ENCODE results near the gene SLC28A2. TPM values are rescaled to one million over a fixed set of nuclear protein-coding genes. Genes with fewer than 3 reads are reported as not detected.
"Not testable (repeated sequence)": the region's sequence is repeated elsewhere in the genome, so short reads cannot be mapped to it uniquely, and the experiment has no call there.

SLC28A2 gene
- total RNA-seq, 2 donors from 2014 or later, result not detected

DNA sequence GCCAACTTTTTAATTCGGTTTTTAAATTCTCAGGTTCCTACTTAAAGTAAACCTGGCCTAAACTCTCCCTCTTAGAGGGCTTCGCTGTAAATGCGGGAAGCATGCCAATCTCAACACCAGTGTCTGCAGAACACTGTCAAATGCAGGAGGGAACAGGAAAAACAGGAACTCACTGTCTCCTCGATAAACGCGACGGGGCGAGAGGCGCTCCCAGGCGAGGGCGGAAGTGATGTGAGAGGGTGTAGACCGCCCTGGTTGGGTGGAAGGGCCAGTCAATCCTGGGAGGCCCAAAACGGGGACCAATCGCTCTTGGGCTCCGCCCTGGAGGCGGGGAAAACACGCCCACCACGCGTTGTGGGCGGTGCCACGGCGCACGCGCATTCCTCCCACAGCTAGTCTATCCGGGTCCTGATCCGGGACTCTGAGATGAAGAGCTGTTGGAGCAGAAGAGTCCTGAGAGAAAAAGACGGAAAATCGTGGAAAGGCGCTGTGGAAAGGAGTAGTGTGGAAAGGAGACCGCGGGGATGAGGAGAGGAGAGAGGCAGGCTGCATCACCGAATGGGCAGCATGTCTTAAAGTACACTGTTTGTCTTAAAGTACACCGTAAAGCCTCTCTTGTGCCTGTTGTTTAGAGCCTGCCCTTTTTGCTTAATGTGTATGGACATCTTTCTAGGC lies 27.1 kb downstream of the SLC28A2 start:
- peaks cover 0 to 5% of the 10 kb centered on the region in 2 donors for H3K27me3 Mint-ChIP-seq
- ATAC-seq, result peak; percentile 100
- H3K9me3 Mint-ChIP-seq, result no peaks in the 10 kb centered on the region
- DNase-seq (ENCODE audit: low spot score), result peak; percentile 96
- H3K4me3 Mint-ChIP-seq, result peak overlapping the region; percentile 94
- no peaks in the 10 kb centered on the region for H3K36me3 Mint-ChIP-seq
- peaks cover 11 to 16% of the 10 kb centered on the region in 2 donors for H3K4me1 Mint-ChIP-seq (ENCODE audit: low read depth in 2 of 2)
- peak overlapping the region; percentile 78 to 89 for H3K27ac Mint-ChIP-seq

GRCh38 chr15:45285413-45285812 lies 33.4 kb downstream of the SLC28A2 start:
- Mint-ChIP-seq H3K27ac (no peak overlapping the region), H3K4me1 (ENCODE audit: low read depth in 2 of 2) (no peaks in the 10 kb centered on the region), H3K36me3 (no peaks in the 10 kb centered on the region), H3K9me3 (no peaks in the 10 kb centered on the region), H3K4me3 (no peak overlapping the region), H3K27me3 (peaks cover 11 to 14% of the 10 kb centered on the region in 2 donors)
- ATAC-seq (no peak), DNase-seq (ENCODE audit: low spot score) (no peak)

DNA sequence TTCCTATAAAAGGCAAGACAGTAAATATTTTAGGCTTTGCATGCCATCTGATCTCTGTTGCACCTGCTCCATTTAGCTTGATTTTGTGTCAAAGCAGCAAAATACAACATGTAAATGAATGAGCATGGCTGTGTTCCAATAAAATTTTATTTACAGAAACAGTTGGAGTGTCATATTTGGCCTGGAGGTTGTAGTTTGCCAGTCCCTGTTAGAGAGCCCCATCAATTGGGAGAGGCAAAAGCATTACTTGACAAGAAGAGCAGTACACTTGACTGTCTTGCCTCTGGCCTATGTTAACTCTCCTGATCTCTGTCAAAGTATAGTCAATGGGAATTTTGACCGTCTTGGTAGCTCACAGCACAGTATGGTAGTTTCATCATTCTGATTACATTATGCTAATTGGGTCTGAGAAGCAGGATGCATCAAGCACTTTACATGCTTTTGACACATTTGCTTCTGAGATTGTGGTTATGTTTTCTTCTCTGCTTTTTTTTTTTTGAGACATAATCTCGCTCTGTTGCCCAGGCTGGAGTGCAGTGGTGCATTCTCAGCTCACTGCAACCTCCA lies 35.4 kb downstream of the SLC28A2 start:
- no peak overlapping the region for H3K4me3 Mint-ChIP-seq
- H3K27me3 Mint-ChIP-seq, result peaks cover 10 to 14% of the 10 kb centered on the region in 2 donors
- no peaks in the 10 kb centered on the region for H3K36me3 Mint-ChIP-seq
- H3K4me1 Mint-ChIP-seq (ENCODE audit: low read depth in 2 of 2), result no peaks in the 10 kb centered on the region
- H3K27ac Mint-ChIP-seq, result no peak overlapping the region
- H3K9me3 Mint-ChIP-seq, result no peaks in the 10 kb centered on the region
- ATAC-seq (no peak), DNase-seq (ENCODE audit: low spot score) (no peak)

DNA sequence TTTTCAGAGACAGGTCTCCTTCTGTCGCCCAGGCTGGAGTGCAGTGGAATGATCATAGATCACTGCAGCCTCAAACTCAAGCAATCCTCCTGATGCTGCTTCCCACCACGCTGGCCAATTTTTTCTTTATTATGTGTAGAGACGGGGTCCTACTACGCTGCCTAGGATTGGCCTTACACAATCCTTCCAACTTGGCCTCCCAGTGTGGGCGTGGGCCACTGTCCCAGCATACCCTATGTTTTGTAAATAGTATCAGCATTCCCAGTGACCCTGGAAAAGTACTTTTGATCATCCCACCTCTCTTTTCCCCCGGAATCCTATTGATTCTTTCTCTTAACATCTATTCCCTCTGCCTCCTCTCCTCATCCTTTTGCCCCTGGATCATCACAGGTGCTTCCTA lies 36.9 kb downstream of the SLC28A2 start:
- no peak overlapping the region for H3K27ac Mint-ChIP-seq
- H3K4me3 Mint-ChIP-seq, result no peak overlapping the region
- H3K9me3 Mint-ChIP-seq, result no peaks in the 10 kb centered on the region
- no peak for ATAC-seq
- no peaks in the 10 kb centered on the region for H3K4me1 Mint-ChIP-seq (ENCODE audit: low read depth in 2 of 2)
- H3K27me3 Mint-ChIP-seq, result peaks cover 7 to 14% of the 10 kb centered on the region in 2 donors
- H3K36me3 Mint-ChIP-seq, result no peaks in the 10 kb centered on the region
- DNase-seq (ENCODE audit: low spot score), result no peak

DNA sequence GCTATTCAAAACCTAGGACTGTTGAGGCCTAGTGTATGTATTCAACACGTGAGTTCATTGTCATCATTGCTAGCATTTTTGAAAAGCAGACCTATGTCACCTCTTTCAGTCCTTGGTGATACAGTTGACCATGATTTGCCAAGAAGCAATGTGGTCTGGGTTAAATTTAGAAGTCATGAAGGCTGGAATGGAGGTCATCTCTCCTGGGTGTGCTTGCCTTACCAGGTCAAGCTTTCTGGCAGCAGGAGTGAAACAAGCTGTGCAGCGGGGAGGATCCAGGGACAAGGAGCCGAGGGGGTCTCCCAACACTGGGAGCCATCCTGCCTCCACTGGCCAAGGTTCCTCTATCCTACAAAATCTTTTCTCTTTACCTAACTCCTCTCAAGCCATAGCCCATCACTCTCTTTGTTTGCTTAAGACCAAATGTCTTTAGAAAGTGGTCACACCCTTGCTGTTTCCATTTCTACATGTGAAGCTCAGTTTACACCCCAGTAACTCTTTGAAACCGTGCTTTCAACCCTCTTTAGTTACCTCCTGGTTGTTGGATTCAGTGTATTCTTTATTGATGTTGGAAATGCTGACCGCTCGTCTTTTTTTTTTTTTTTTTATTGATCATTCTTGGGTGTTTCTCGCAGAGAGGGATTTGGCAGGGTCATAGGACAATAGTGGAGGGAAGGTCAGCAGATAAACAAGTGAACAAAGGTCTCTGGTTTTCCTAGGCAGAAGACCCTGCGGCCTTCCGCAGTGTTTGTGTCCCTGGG lies 40.0 kb downstream of the SLC28A2 start:
- Mint-ChIP-seq H3K4me3 (no peak overlapping the region), H3K36me3 (peaks cover 5% of the 10 kb centered on the region), H3K27me3 (peaks cover 0 to 26% of the 10 kb centered on the region in 2 donors), H3K9me3 (no peaks in the 10 kb centered on the region), H3K27ac (no peak overlapping the region), H3K4me1 (ENCODE audit: low read depth in 2 of 2) (no peaks in the 10 kb centered on the region)
- ATAC-seq (no peak), DNase-seq (ENCODE audit: low spot score) (no peak)

DNA sequence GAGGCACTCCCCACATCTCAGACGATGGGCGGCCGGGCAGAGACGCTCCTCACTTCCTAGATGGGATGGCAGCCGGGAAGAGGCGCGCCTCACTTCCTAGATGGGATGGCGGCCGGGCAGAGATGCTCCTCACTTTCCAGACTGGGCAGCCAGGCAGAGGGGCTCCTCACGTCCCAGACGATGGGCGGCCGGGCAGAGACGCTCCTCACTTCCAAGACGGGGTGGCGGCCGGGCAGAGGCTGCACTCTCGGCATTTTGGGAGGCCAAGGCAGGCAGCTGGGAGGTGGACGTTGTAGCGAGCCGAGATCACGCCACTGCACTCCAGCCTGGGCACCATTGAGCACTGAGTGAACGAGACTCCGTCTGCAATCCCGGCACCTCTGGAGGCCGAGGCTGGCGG lies 41.3 kb downstream of the SLC28A2 start:
- not testable (repeated sequence) for ATAC-seq; H3K36me3 Mint-ChIP-seq; H3K27ac Mint-ChIP-seq; DNase-seq (ENCODE audit: low spot score); H3K4me3 Mint-ChIP-seq; H3K9me3 Mint-ChIP-seq; H3K4me1 Mint-ChIP-seq (ENCODE audit: low read depth in 2 of 2)
- H3K27me3 Mint-ChIP-seq, result peaks cover 0 to 28% of the 10 kb centered on the region in 2 donors

DNA sequence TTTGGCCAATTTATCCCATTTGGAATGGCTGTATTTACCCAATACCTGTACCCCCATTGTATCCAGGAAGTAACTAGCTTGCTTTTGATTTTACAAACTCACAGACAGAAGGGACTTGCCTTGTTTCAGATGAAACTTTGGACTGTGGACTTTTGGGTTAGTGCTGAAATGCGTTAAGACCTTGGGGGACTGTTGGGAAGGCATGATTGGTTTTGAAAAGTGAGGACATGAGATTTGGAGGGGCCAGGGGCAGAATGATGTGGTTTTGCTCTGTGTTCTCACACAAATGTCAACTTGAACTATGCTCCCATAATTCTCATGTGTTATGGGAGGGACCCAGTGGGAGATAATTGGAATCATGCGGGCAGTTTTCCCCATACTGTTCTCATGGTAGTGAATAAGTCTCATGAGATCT lies 46.9 kb downstream of the SLC28A2 start:
- H3K27ac Mint-ChIP-seq; DNase-seq (ENCODE audit: low spot score); H3K36me3 Mint-ChIP-seq; H3K4me1 Mint-ChIP-seq (ENCODE audit: low read depth in 2 of 2); H3K4me3 Mint-ChIP-seq; ATAC-seq; H3K9me3 Mint-ChIP-seq: not testable (repeated sequence)
- peaks cover 7 to 14% of the 10 kb centered on the region in 2 donors for H3K27me3 Mint-ChIP-seq

DNA sequence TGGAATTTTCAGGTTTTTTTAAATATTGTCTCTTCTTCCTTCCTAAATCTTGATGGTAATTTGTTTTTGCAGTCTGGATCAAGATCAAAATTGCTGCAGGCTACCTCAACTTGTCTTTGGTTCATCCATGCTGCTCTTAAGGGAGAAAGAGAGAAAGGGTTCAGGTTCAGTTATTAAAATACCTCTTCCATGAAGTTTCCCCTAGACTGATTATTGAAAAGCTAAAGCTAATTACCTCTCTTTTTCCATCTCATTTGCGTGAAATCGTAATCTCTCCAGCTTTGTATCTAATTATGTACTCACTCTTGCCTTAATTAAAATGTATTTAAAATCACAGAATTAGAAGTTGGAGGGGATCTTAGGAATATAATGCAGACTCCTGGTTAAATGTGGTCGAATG lies 52.7 kb downstream of the SLC28A2 start:
- no peaks in the 10 kb centered on the region for H3K36me3 Mint-ChIP-seq
- no peak overlapping the region for H3K4me3 Mint-ChIP-seq
- no peak overlapping the region for H3K27ac Mint-ChIP-seq
- no peaks in the 10 kb centered on the region for H3K9me3 Mint-ChIP-seq
- H3K4me1 Mint-ChIP-seq (ENCODE audit: low read depth in 2 of 2), result peaks cover 7 to 11% of the 10 kb centered on the region in 2 donors
- peaks cover 18 to 24% of the 10 kb centered on the region in 2 donors for H3K27me3 Mint-ChIP-seq
- DNase-seq (ENCODE audit: low spot score) (no peak), ATAC-seq (no peak)

DNA sequence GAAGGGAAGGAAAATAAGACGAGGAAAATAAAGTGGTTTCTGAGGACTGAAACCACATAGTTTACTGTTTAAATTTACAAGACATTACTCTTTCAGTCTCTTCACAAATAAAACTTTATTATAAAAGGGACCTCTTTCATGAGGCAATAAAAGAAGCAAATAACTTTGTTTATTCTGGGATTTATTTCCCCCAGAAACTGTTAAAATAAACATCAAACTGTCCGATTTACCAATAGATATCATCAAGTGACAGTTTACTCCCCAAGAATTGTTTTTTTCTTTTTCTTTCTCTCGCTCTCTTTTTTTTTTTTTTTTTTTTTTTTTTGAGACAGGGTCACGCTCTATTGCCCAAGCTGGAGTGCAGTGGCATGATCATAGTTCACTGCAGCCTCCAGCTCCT lies 54.1 kb downstream of the SLC28A2 start:
- DNase-seq (ENCODE audit: low spot score), result no peak
- ATAC-seq, result no peak
- Mint-ChIP-seq H3K36me3 (no peaks in the 10 kb centered on the region), H3K27ac (no peak overlapping the region), H3K4me3 (no peak overlapping the region), H3K4me1 (ENCODE audit: low read depth in 2 of 2) (peaks cover 7 to 11% of the 10 kb centered on the region in 2 donors), H3K27me3 (peaks cover 18 to 24% of the 10 kb centered on the region in 2 donors), H3K9me3 (no peaks in the 10 kb centered on the region)

DNA sequence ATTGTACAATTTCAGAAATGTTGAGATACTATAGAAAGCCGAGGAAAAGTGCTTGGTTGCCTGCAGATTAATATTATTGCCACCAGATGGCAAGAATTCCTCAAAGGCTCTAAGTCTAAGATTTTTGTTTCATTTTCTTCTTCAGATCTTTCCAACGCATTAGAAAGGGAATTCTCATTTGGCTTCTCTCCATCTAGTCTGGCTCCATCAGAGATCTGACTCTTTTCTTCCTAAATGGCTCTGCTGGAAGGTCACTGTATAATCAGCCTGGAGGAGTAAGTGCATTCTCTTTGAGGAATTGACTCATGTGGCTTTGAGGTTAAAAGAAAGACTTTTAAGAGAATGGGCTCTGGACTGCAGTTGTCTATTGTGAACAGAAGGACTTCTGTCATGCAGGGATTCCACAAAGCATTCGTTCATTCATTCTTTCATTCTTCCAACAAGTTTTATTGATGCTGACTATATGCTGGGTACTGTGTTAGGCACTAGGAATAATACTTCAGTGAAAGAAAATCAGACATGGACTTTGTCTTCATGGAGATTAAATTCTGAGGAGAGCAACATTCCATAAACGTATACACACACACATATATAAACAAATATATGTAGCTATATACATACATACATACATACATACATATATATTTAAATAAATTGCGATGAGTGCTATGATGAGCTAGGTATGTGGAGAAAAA lies 55.3 kb downstream of the SLC28A2 start:
- H3K4me1 Mint-ChIP-seq (ENCODE audit: low read depth in 2 of 2), result peaks cover 7 to 11% of the 10 kb centered on the region in 2 donors
- H3K36me3 Mint-ChIP-seq, result no peaks in the 10 kb centered on the region
- ATAC-seq, result no peak
- peak overlapping the region; percentile 18 for H3K4me3 Mint-ChIP-seq
- no peak for DNase-seq (ENCODE audit: low spot score)
- no peaks in the 10 kb centered on the region for H3K9me3 Mint-ChIP-seq
- peaks cover 19 to 25% of the 10 kb centered on the region in 2 donors for H3K27me3 Mint-ChIP-seq
- no peak overlapping the region for H3K27ac Mint-ChIP-seq

GRCh38 chr15:45314117-45314516 lies 62.1 kb downstream of the SLC28A2 start:
- H3K27me3 Mint-ChIP-seq, result peaks cover 7 to 20% of the 10 kb centered on the region in 2 donors
- H3K4me3 Mint-ChIP-seq, result not testable (repeated sequence)

GRCh38 chr15:45314960-45315359 lies 62.9 kb downstream of the SLC28A2 start:
- no peaks in the 10 kb centered on the region for H3K4me1 Mint-ChIP-seq (ENCODE audit: low read depth in 2 of 2)
- peaks cover 7 to 20% of the 10 kb centered on the region in 2 donors for H3K27me3 Mint-ChIP-seq
- ATAC-seq, result no peak
- no peak overlapping the region for H3K4me3 Mint-ChIP-seq
- H3K27ac Mint-ChIP-seq, result no peak overlapping the region
- H3K9me3 Mint-ChIP-seq, result no peaks in the 10 kb centered on the region
- H3K36me3 Mint-ChIP-seq, result no peaks in the 10 kb centered on the region
- no peak for DNase-seq (ENCODE audit: low spot score)

More at GRCh38 chr15:45314117-45314516, 62.1 kb downstream of the SLC28A2 start:
- H3K4me1 Mint-ChIP-seq (ENCODE audit: low read depth in 2 of 2); H3K36me3 Mint-ChIP-seq; H3K27ac Mint-ChIP-seq; H3K9me3 Mint-ChIP-seq; ATAC-seq; DNase-seq (ENCODE audit: low spot score): not testable (repeated sequence)

DNA sequence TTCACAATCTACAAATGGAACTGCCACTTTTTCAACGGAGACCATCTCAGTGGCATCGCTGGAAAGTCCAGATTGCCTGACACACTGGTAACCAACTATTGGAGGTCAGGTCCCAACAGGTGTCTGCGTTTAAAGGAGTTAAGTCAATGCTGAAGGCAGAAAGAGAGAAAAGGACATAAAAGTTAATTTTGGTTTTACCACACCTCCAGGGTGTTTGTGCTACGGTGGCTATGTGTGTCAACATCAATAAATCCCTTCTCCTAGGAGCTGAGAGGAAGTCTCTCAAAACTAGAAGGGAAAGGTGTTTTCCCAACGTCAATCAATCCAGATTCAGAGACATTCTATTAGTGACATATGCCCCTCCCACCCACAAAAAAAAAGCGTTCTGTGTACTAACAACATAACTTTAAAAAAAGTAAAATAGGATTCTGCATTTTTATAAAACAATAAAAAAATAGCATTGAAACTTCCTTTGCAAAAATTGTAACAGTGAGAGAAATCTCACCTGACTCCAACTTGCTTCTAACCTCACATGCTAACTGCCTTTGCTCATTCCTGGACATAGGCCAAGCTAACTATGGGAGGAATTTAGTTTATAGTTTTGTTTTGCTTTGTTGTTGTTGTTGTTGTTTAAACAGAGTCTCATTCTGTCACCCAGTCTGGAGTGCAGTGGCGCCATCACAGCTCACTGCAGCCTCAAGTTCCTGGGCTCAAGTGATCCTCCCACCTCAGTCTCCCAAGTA lies 67.6 kb downstream of the SLC28A2 start:
- Mint-ChIP-seq H3K9me3 (no peaks in the 10 kb centered on the region), H3K4me3 (no peak overlapping the region), H3K27me3 (peaks cover 9 to 24% of the 10 kb centered on the region in 2 donors), H3K4me1 (ENCODE audit: low read depth in 2 of 2) (peaks cover 0 to 2% of the 10 kb centered on the region in 2 donors), H3K27ac (no peak overlapping the region), H3K36me3 (no peaks in the 10 kb centered on the region)
- ATAC-seq (no peak), DNase-seq (ENCODE audit: low spot score) (no peak)

Data from natural killer cell treated with Interleukin-12 subunit alpha and Interleukin-12 subunit beta and Interleukin-15 and Interleukin-18, amount 100 ng/mL, for 72 hours (primary cell).